ENCODE measurements around the gene AKR1C3. TPM values are rescaled to one million over a fixed set of nuclear protein-coding genes. Genes with fewer than 3 reads are reported as not detected.

The AKR1C3 gene
- total RNA-seq, 1 donor from 2014 or later = not detected

DNA sequence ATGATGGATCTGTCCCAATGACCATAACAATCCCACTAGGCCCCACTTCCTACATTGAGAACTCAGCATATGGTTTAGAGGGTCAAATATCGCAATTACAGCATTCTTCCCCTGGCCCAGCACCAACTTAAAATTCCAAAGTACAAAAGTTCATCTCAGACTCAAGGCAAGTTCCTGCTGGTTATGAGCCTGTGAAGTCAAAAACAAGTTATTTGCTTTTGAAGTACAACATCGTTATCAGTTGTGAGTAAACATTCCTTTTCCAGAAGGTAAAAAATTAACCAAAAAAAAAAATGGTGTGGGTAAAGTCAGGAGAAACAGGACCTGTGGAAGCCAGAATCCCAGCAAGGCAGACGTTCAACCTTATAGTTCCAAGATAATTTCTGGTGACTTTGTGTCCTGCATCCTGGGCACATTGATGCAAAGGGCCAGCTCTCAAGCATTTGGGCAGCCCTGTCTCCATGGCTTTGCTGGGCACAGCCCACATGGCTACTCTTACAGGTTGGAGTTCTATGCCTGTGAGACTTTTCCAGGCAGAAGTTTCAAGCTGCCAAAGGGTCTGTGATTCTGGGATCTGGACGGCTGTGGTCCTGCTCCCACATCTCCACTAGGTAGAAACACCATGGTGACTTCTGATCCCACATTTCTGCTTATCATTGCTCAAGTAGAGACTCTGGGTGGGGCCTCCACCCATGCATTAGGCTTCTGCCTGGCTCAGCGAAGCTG lies 53.2 kb downstream of the AKR1C3 start:
- ChIA-PET POLR2A (no interaction called here), CTCF (no interaction called here)
- DNase-seq = no peak
- TF ChIP-seq, protein P1, sequence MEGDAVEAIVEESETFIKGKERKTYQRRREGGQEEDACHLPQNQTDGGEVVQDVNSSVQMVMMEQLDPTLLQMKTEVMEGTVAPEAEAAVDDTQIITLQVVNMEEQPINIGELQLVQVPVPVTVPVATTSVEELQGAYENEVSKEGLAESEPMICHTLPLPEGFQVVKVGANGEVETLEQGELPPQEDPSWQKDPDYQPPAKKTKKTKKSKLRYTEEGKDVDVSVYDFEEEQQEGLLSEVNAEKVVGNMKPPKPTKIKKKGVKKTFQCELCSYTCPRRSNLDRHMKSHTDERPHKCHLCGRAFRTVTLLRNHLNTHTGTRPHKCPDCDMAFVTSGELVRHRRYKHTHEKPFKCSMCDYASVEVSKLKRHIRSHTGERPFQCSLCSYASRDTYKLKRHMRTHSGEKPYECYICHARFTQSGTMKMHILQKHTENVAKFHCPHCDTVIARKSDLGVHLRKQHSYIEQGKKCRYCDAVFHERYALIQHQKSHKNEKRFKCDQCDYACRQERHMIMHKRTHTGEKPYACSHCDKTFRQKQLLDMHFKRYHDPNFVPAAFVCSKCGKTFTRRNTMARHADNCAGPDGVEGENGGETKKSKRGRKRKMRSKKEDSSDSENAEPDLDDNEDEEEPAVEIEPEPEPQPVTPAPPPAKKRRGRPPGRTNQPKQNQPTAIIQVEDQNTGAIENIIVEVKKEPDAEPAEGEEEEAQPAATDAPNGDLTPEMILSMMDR (IDR thresholded peaks at IDR 0.05) = no peak
- no peak overlapping the region for H3K4me3 Mint-ChIP-seq
- no peak overlapping the region for H3K27ac Mint-ChIP-seq
- no peaks in the 10 kb centered on the region for H3K4me1 Mint-ChIP-seq
- no peak for ATAC-seq (ENCODE audit: low read depth)
- H3K36me3 Mint-ChIP-seq (ENCODE audit: low read depth) = no peaks in the 10 kb centered on the region
- H3K9me3 Mint-ChIP-seq = peaks cover 5% of the 10 kb centered on the region
- intact Hi-C loops (cut with micrococcal nuclease) = no loop called here
- H3K27me3 Mint-ChIP-seq = no peaks in the 10 kb centered on the region

GRCh38 chr10:5147981-5148677 lies 53.9 kb downstream of the AKR1C3 start:
- no peak for DNase-seq
- Mint-ChIP-seq H3K9me3 (peaks cover 5% of the 10 kb centered on the region), H3K27me3 (no peaks in the 10 kb centered on the region), H3K4me1 (no peaks in the 10 kb centered on the region), H3K36me3 (ENCODE audit: low read depth) (no peaks in the 10 kb centered on the region), H3K4me3 (no peak overlapping the region), H3K27ac (no peak overlapping the region)
- no peak for ATAC-seq (ENCODE audit: low read depth)
- TF ChIP-seq, protein P1 (IDR thresholded peaks at IDR 0.05) = no peak
- intact Hi-C loops (cut with micrococcal nuclease) = no loop called here
- POLR2A ChIA-PET = no interaction called here
- CTCF ChIA-PET = no interaction called here

DNA sequence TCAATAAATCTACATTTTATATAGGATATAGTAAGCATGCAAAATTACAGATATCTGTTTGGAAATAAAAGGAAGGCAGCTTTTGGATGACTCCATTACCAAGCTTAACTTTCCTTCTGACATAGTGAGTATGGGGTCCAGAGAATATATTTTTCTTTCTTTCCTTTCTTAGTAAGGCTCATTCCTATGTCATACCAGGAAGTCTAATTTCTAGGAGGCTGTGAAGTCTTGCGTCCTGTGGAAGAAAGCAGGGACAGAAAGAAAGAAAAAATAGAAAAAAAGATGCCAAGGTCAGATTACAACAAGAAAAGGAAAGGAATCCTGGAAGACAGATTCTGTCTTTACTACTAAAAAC lies 54.4 kb downstream of the AKR1C3 start:
- no peak for ATAC-seq (ENCODE audit: low read depth)
- intact Hi-C loops (cut with micrococcal nuclease) = no loop called here
- TF ChIP-seq, protein P1 (IDR thresholded peaks at IDR 0.05) = no peak
- no peaks in the 10 kb centered on the region for H3K27me3 Mint-ChIP-seq
- no peaks in the 10 kb centered on the region for H3K36me3 Mint-ChIP-seq (ENCODE audit: low read depth)
- H3K4me1 Mint-ChIP-seq = no peaks in the 10 kb centered on the region
- peaks cover 5% of the 10 kb centered on the region for H3K9me3 Mint-ChIP-seq
- ChIA-PET CTCF (no interaction called here), POLR2A (no interaction called here)
- no peak for DNase-seq
- H3K4me3 Mint-ChIP-seq = no peak overlapping the region
- no peak overlapping the region for H3K27ac Mint-ChIP-seq

DNA sequence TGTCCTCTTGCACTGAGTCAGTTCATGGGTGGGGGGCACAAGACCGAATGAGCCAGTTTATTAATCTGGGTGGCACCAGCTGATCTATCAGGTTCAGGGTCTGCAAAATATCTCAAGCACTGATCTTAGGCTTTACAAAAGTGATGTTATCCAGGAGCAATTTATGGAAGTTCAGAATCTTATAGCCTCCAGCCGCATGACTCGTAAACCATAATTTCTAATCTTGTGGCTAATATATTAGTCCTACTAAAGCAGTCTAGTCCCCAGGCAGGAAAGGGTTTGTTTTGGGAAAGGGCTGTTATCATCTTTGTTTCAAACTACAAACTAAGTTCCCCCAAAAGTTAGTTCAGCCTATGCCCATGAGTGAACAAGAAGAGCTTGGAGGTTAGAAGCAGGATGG lies 56.9 kb downstream of the AKR1C3 start:
- ChIA-PET CTCF (no interaction called here), POLR2A (no interaction called here)
- no peak for DNase-seq
- Mint-ChIP-seq H3K27me3 (no peaks in the 10 kb centered on the region), H3K27ac (no peak overlapping the region), H3K4me3 (no peak overlapping the region), H3K36me3 (ENCODE audit: low read depth) (no peaks in the 10 kb centered on the region), H3K4me1 (no peaks in the 10 kb centered on the region), H3K9me3 (peaks cover 5% of the 10 kb centered on the region)
- TF ChIP-seq, protein P1 (IDR thresholded peaks at IDR 0.05) = no peak
- intact Hi-C loops (cut with micrococcal nuclease) = no loop called here
- no peak for ATAC-seq (ENCODE audit: low read depth)

GRCh38 chr10:5155951-5156350 lies 61.7 kb downstream of the AKR1C3 start:
- H3K9me3 Mint-ChIP-seq = peaks cover under 1% of the 10 kb centered on the region
- H3K27me3 Mint-ChIP-seq = no peaks in the 10 kb centered on the region
- CTCF ChIA-PET = no interaction called here
- H3K4me3 Mint-ChIP-seq = no peak overlapping the region
- no peak overlapping the region for H3K27ac Mint-ChIP-seq
- ATAC-seq (ENCODE audit: low read depth) (no peak), DNase-seq (no peak)
- no peaks in the 10 kb centered on the region for H3K4me1 Mint-ChIP-seq
- intact Hi-C loops (cut with micrococcal nuclease) = no loop called here
- POLR2A ChIA-PET = no interaction called here
- TF ChIP-seq, protein P1 (IDR thresholded peaks at IDR 0.05) = no peak
- no peaks in the 10 kb centered on the region for H3K36me3 Mint-ChIP-seq (ENCODE audit: low read depth)

Other genes with a start within 250 kb of the AKR1C3 start
- not detected in 2 replicates for gene AKR1C1, start 131.0 kb upstream of the AKR1C3 start, total RNA-seq
- not detected in 2 replicates for gene AKR1C2, start 90.6 kb upstream of the AKR1C3 start, total RNA-seq
- not detected in 2 replicates for gene AKR1C8, start 90.7 kb downstream of the AKR1C3 start, total RNA-seq
- gene AKR1C4, start 102.4 kb downstream of the AKR1C3 start, total RNA-seq = not detected in 2 replicates